Activated CD8-positive, alpha-beta memory T cell treated with anti-CD3 and anti-CD28 coated beads, Interleukin-2, amount 50 U/mL, for 4 hours (primary cell): ENCODE results near the gene AFAP1L1.

Experiments used
- DNase-seq: peaks from one replicate; pipeline ENCODE4 v3.0.0-alpha.2; 2020

Gene AFAP1L1

DNA sequence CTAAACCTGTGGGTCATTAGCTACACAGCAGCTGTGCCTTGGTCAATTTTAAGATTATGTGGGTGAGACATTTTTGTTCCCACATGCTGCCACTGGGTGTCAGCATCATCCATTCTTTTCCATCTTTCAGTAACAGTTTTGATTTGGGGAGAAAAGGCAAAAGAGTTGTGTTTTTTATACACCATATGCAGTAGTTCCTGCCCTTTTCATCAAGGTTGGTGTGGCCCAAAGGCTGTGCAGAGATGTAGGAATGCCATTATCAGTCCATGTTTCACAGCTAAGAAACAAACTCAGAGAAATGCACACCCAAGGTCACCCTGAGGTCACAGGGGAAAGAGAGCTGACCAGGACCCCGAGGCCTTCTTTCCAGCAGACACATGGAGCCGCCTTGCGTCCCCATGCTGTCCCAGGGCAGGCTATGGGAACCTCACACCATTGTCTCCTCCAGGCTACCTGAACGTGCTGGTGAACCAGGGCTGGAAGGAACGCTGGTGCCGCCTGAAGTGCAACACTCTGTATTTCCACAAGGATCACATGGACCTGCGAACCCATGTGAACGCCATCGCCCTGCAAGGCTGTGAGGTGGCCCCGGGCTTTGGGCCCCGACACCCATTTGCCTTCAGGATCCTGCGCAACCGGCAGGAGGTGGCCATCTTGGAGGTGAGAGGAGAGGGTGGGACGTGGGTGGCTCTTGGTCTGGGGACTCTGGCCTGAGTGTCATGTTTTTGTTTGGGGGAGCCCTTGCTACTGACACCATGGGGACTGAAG is 45.8 kb downstream of the AFAP1L1 start:
- peak; percentile 32 for DNase-seq

DNA sequence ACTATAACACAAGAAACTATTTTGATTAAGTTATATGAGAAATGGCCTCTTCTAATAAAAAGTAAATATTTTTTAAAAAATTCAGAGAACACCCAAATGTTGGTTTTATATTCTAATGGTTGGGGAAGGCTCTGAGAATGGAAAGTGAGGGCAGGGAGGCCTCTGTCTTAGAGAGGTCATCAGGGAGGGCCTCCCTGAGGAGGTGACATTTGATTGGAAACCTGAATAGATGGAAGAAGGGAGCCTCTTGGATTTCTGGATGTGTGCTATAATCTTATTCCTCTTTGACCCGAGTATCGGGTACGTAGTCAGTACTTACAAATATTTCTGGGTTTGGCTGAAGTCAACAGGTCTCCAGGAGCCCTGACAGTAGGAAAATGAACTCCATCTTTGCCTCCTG is 47.5 kb downstream of the AFAP1L1 start:
- DNase-seq: no peak

DNA sequence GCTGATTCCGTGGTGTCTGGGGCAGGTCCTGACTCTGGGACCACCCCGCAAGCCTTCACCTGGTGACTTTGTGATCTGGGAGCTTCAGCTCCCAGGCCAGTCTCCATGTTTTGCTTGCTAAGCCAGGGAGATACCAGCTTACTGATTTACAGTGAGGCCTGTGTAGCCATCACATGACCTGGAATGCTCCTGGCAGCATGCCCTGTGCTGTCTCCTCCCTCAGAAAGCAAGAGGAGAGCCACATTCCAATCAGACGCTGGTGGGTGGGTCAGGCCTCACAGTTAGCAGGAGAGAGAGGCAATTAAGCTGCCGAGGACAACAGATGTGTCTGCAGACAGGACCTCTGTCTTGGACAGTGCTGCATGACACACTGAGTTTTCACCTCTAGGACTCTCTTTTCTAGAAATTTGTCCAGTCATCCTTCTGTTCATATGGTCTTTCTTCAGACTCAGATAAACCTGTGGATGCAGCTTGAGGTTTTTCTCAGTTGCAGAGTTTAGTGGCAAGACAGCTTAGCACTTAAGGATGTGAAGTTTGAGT is 49.2 kb downstream of the AFAP1L1 start:
- DNase-seq: no peak

DNA sequence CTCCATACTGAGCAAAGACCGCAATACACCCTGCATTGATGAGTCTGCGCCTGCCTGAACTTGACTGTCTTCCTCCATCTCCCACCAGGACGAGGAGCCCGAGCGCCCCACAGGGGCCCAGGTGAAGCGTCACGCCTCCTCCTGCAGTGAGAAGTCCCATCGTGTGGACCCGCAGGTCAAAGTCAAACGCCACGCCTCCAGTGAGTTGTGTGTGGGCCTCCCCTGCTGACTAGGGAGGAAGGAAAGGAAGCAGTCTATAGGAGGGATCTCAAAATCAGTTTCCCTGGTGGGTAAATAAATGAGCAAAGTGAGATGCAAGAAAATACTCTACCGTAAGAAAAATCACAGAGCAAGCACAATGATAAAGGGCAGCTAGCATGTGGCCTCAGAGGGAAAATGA is 50.9 kb downstream of the AFAP1L1 start:
- no peak for DNase-seq

DNA sequence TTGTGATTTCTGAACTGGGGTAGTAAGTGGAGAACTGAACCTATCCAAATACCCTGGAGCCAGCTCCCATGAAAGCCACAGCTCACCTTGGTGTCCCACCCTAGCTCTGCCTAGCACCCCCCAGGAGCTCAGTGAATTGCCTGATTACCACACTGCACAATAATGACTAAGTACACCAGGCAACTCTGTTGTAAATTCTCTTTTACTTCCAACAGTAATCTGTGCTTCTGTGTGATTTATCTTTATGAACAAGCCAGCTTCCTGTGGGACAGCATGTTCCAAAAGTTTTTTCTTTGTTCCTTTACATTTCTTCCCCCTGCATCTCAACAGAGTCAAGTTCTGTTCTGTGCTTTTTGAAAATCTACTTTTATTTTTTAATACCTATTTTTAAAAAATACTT is 51.6 kb downstream of the AFAP1L1 start:
- no peak for DNase-seq

DNA sequence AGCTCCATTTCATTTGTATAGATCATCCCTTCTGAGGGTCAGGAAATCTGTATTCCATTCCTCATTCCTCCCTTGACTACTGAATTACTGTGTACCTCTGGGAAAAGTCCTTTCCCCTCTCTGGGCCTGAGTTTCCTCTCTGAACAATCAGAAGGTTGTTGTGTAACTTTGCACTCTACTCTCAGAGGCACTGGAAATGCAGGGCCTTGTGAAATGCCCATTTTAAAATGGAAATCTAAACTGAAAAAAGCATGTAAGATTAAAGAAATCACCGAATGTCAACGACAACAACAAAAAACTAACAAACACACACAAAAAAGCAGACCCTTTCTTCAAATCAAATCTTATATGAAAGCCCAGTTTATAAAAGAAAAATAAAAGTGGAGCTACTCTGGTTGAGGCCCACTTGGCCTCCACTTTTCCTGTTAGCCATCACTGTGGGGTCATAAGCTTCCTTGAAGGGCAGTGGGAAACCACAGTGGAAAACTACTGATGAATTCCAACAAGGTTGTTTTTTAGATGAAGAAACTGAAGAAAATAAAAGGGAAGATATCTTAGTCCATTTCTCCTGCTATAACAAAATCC is 52.1 kb downstream of the AFAP1L1 start:
- no peak for DNase-seq

DNA sequence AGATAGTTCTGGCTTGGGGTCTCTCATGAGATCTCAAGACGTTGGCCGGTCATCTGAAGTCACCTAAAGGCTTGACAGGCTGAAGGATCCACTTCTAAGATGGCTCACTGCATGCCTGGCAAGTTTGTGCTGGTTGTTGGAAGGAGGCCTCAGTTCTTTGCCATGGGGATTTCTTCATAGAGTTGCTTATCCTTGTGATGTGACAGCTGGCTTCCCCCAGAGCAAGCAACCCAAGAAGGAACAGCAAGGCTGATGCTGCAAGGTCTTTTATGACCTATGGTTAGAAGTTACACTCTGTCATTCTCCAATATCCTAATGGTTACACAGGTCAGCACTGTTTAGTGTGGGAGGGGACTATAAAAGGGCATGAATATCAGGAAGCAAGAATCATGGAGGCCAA is 53.0 kb downstream of the AFAP1L1 start:
- DNase-seq: no peak

DNA sequence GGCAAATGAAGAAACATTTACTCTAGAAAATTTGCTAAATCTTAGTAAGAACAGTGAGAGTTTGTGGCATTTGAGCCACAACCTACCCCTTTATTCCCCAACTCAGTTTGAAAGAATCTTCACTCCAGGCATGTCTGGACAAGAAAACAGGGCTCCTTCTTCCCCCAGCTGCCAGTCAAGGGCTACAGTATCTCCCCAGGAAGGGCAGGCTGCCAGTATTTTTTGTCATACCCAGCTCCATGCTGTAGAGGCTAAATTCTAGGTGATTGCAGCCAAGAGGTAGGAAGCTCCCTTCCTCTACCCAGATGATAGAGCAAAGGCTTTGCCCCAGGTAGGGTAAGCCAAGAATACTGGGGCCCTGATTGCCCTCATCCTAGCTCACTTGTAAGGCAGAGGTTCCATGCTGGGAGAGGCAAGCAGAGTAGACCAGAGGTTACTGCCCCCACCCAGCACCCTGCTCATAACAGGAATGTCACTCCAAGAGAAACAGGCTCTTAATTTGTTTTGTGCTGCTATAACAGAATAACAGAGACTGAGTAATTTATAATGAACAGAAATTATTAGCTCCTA is 53.6 kb downstream of the AFAP1L1 start:
- DNase-seq: no peak

DNA sequence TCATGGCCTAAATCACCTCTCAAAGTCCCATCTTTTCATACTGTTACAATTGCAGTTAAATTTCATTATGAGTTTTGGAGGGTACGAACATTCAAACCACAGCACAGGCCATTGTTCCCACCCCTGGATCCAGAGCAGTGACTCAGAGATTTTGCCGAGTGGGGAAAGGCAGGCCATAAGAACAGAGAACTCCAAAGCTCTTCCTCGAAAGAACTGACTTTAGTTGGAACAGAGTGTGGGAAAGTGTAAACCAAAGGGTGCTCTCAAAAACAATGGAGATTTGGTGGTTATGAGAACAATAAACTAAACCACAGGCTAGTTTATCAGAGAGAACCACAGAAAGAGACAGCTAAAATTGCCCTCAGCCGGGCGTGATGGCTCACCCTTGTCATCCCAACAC is 54.2 kb downstream of the AFAP1L1 start:
- DNase-seq: no peak

DNA sequence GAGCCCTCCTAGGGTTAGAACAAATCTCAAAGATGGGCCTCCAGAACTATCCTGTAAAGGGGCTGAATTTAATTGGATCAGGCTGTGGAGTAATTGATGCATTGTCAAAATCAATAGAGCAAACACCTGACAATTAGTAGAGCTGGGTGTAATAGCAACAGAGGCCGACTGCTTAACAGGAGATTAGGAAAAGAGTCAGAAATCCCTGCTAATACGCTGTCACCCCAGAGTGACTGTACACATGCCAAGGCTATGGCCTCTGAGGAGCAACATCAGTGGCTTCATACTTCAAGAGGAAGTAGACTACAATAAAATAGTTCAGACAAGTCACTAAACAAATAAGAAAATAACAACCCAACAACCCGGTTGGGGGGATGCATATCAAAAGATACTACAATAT is 55.0 kb downstream of the AFAP1L1 start:
- no peak for DNase-seq

DNA sequence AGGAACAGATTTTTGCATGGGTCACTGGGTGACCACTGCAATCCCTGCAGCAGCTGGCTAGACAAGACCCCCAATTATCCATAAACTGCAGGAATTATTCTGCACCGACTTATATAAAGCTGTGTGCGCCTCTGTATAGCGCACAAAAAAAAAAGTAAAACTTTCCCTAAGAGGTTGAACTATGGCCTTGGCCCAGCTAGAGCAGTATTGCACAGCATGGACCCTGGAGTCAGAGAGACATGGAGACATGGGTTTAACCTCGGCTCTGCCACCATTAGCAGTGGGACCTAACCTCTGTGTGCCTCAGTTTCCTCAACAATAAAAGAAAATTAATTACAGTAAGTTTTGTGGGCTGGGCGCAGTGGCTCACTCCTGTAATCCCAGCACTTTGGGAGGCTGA is 56.5 kb downstream of the AFAP1L1 start:
- DNase-seq: no peak

DNA sequence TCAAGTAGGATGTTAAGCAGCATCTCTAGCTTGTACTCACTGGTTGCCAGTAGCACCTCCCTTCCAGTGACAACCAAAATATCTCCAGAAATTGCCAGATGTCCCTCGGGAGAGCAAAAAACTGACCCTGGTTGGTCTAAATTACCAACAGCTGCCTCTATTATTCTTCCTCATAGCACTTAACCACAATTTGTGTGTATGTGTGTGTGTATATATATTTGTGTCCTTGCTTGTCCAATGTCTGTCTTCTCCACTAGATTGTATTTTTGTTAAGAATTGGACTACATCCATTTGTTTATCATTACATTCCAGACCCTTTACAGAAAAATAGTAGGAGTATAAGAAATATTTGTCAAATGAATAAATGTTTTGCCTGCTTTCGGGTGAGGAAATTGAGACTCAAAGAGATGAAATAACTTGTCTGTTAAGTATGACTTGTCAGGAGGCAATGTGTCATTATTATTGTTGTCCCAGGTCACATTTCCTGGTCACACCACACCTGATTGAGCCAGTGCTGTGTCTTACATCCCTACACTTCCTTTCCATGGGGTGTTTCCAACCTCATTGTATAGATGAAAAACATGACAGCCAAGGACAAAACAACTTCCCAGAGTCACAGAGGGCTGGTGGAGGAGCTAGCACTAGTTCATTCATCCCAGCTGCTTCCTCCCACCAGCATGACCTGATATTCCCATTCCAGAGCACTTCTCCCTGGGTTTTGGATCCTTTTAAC is 62.2 kb downstream of the AFAP1L1 start:
- no peak for DNase-seq

DNA sequence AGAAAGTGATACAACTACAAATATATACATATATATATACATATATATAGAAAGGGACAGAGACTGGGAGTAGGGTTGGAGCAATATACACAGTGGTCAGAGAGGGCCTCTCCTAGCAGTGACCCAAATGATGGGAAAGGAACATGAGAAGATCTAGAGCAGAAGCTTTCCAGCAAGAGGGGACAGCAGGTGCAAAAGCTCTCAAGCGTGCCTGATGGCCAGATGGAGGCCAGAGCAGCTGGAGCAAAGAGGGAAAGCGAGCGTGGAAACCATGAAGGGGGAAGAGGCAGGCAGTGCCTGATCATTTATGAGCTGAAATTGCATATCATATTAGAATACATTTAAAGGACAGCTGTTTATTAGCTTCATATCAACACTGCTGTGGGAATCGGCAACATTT is 66.1 kb downstream of the AFAP1L1 start:
- DNase-seq: no peak

DNA sequence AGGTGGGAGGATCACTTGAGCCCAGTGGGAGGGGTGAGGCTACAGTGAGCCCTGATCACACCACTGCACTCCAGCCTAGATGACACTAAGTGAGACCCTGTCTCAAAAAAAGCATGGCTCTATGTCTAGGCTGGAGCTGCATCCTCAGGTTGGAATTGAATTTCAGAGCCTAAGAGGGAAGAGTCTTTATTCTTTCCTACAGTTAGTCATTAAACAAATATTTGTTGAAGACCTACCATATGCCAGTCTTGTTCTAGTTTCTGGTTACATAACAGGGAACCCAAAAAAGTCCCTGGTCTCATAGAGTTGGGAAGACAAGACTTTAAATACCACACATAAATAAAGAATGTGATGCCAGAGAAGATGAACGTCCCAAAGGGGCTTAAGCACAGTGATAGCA is 66.7 kb downstream of the AFAP1L1 start:
- no peak for DNase-seq

DNA sequence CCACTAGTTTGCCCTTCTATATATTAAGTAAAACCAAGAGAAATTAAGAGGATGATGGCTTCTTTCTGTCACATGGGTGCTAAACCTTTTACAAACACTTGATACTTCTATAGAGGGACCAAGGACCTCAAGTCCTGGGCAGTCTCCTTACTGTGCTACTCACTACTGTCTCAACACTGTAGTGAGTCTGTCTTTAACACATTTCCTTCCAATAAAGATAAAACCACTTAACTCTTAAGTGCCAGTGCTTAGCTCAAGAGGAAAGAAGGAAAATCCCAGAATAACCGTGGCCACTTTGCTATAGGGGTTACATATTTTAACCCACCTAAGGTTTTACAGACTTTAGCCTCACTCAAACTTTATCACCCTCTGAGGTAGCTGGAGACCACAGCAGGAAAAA is 69.3 kb downstream of the AFAP1L1 start:
- no peak for DNase-seq

DNA sequence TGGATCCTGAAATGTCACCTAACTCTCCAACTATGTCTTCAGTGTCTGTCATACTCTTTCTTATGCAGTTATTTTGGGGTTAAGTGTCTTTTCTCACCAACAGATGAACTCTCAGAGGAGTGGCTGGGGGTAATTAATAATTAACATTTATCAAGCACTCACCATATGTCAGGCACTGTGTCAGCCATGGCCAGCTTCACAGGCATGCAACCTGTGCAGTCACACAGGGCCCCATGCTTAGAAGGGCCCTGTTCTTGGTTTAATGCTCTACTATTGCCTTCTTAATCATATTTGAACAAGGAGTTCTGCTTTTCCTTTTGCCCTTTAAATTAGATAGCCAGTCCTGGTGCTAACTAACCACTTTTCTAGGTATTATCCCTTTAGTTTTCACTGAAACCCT is 70.2 kb downstream of the AFAP1L1 start:
- no peak for DNase-seq

DNA sequence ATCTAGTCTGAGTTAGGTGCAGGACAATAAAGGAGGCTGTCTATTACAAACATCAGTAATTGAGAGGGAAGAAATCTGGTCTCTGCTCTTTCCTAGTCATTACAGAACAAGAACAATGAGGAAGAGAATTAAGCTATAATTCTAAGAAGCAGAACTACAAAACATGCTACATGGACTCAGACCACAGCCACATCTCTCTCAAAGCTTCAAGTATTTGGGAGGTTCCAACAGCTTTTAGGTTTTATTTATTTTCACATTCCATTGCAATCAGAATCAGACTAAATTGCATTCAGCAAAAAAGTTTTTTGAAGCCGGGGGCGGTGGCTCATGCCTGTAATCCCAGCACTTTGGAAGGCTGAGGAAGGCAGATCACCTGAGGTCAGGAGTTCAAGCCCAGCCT is 72.5 kb downstream of the AFAP1L1 start:
- DNase-seq: no peak

DNA sequence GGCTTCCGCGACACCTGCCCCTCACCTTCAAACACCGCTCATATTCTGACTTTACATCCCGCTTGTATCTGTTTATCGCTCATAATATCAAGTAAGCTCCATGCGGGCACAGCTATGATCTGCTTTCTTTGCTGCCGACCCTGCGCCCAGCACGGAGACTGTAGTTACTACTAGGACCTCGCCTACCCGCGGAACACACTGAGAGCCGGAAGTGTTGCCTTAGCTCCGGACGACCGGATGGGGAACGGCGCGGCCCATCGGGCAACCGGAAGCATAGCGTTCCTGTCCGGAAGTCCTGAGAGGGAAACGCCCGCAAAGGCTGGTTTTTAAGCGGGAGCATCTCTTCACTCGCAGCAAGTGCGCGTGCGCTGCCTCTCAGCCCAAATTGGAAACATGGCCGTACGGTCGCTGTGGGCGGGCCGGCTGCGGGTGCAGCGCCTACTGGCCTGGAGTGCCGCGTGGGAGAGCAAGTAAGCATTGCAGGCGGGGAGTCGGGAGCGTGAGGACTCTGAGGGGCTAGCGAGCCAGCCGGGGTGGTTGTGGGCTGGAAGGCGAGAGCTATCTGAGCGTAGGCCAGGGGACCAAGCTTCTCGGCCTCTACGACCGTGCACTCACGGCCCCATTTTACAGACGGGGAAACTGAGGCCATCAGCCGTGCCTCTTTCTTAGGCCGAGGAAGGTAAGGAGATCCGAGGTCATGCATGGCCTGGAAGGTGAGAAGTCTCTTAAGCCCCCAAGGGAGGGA is 73.7 kb downstream of the AFAP1L1 start, which contains the start of gene GRPEL2:
Gene GRPEL2, plus strand, starts transcription at position 353 of the 745 bp plus-strand sequence. Its CDS starts 41 bp downstream, at position 394.
- DNase-seq: peak; percentile 86

DNA sequence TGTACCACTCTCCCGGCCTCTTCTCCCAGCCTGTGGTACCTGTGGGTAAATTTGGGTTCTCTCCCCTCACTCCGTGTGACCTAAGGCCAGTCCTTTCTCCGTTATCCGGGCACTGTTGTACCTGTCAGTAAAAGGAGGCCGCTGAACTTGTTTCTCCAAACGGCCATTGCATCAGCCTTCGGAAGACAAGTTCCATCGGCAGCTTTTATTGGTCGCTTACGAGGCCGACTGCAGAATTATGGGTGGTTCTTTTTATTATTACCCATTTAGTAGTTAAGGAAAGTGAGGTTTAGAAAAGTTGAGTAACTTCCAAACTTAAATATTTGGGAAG is 74.2 kb downstream of the AFAP1L1 start:
- no peak for DNase-seq

DNA sequence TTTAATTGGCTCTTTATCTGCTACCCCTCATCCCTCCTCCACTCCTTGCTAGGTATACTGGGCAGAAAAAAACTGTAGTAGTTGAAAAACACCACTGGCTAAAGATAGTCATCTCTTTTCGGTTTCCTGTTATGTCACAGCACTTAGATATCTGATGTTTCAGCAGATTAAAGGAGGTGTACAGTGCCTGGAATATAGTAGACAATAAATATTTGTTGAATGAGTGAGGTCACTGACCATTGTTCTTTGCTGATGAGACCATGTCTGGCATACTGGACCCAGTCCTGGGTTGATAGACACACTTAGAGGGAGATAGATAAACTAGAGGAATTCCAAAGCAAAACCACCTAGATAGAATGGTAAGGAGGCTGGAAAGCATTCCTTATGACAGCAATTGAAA is 76.9 kb downstream of the AFAP1L1 start:
- DNase-seq: no peak

DNA sequence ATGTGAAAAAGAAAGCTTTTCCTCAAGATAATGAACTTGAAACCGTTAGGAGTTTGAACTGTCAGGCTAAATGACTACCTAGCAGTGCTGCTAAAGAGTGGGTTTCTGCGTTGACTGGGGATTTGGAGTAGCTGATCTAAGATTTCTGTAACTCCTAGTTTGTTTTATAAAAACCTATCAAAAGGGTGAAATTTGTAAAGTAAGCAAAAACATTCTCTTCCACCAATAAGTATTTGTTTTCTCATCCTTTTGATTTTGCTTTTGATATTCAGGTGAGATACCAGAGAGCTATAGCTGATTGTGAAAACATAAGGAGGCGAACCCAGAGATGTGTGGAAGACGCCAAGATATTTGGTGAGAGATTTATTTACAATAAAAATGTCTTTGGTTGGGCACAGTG is 77.7 kb downstream of the AFAP1L1 start:
- DNase-seq: no peak

DNA sequence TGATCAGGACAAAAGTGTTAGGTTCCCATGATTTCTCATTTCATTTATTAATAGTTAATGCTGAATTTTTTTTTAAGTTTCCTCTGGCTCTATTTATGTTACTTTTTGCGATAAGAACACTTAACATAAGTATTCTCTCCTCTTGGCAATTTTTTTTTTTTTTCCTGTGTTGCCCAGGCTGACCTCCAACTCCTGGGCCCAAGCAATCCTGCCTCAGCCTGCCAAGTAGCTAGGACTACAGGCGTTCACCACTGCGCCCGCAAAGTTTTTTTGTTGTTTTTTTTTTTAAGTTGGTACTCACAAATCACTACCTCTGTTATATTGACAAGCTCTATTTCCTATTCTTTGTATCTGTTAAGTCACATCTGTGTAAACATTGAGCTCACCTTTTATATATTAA is 80.5 kb downstream of the AFAP1L1 start:
- no peak for DNase-seq

DNA sequence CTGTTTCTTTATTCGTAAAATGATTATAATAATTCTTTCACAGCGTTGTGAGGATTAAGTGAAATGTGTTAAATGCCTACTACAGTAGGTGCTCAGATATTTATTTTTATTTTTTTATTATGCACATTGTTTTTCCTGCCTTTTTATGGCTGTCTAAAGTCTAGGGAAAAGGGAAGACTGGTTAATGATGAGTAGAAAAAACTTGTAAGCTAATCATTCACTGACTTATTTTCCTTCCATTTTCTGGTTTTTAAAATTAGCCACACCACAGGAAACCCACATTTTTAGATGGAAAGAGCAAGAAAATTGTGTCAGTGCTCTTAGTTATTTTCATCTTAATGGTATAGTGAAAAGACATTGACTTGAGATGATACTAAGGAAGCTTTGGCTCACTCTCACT is 82.3 kb downstream of the AFAP1L1 start:
- no peak for DNase-seq
